HepG2 (cell line): ENCODE measurements around the gene FAM83D. TPM values are rescaled to one million over a fixed set of nuclear protein-coding genes. Genes with fewer than 3 reads are reported as not detected.

Experiments
- GATAD1 ChIP-seq: IDR thresholded peaks from 2 replicates; pipeline ENCODE4 v1.6.1; 2016; ENCODE audit warnings: missing genetic modification reagents, missing compliant biosample characterization
- IKZF1 ChIP-seq: fragments of 450-650 bp; IDR thresholded peaks from 2 replicates; pipeline ENCODE4 v1.7.1; 2016
- PCBP1 ChIP-seq: fragments of 200-400 bp; formaldehyde crosslinking; IDR thresholded peaks from 2 replicates; pipeline ENCODE4 v1.6.1; 2017; ENCODE audit warnings: mild to moderate bottlenecking, low read depth, low read length, borderline replicate concordance
- PITX1 ChIP-seq: sonication (generic); formaldehyde crosslinking; IDR thresholded peaks from 2 replicates; pipeline ENCODE4 v1.5.1; 2020; ENCODE audit warnings: mild to moderate bottlenecking, missing genetic modification reagents
- SMARCC2 ChIP-seq: fragments of 450-650 bp; IDR thresholded peaks from 2 replicates; pipeline ENCODE4 v1.6.1; 2017; ENCODE audit warnings: antibody characterized with exemption, mild to moderate bottlenecking
- ZNF207 ChIP-seq: fragments of 450-650 bp; IDR thresholded peaks from 2 replicates; pipeline ENCODE4 v1.6.1; 2016; ENCODE audit warnings: antibody characterized with exemption, borderline replicate concordance
- ZNF251 ChIP-seq: sonication (generic); formaldehyde crosslinking; IDR thresholded peaks from 2 replicates; pipeline ENCODE4 v1.9.0; 2021; ENCODE audit warnings: mild to moderate bottlenecking, missing genetic modification reagents
- ZNF383 ChIP-seq: sonication (generic); formaldehyde crosslinking; IDR thresholded peaks from 2 replicates; pipeline ENCODE4 v1.4.0; 2020; ENCODE audit warnings: missing genetic modification reagents, mild to moderate bottlenecking, borderline replicate concordance
- ZNF510 ChIP-seq: sonication (generic); formaldehyde crosslinking; IDR thresholded peaks from 2 replicates; pipeline ENCODE4 v1.4.0; 2020; ENCODE audit warnings: low read depth, mild to moderate bottlenecking, missing genetic modification reagents
- ZNF547 ChIP-seq: sonication (generic); formaldehyde crosslinking; IDR thresholded peaks from 2 replicates; pipeline ENCODE4 v1.5.1; 2020; ENCODE audit warnings: mild to moderate bottlenecking, missing genetic modification reagents
- ZNF772 ChIP-seq: sonication (generic); formaldehyde crosslinking; IDR thresholded peaks from 2 replicates; pipeline ENCODE4 v1.5.0; 2020; ENCODE audit warnings: mild to moderate bottlenecking, missing genetic modification reagents
- polyA plus RNA-seq, 8 experiments: library from polyadenylated mRNA; depleted of rRNA in 3 of 8; stranded (reverse) in 7 of 8; unstranded in 1 of 8; fragments of >200 nt; fragmentation: Illumina TruSeq in 4 of 8; extraction: Trizol in 4 of 8; gene quantifications; 2 replicates each; pipeline versions ENCODE4 v1.2.1 to v1.2.3, GENCODE V29; 2011 to 2016; ENCODE audit warnings: low read depth in 4 of 8, missing spikeins in 1 of 8, mixed read lengths in 1 of 8; ENCODE audit not compliant: insufficient read depth in 1 of 8
- total RNA-seq, 5 experiments: library from RNA; depleted of rRNA; stranded (reverse); fragments of >200 nt; fragmentation: Illumina TruSeq; extraction: Trizol; gene quantifications; 2 replicates each; pipeline ENCODE4 v1.2.3, GENCODE V29; 2016; ENCODE audit warnings: low read depth in 1 of 5
- TF ChIP-seq, protein P1 (sequence below): sonication (generic); formaldehyde crosslinking; IDR thresholded peaks from 2 replicates; pipeline ENCODE4 v1.5.0; 2020; ENCODE audit warnings: mild to moderate bottlenecking, missing genetic modification reagents
- TF ChIP-seq, protein P2 (sequence below): sonication (generic); formaldehyde crosslinking; IDR thresholded peaks from 2 replicates; pipeline ENCODE4 v1.5.0; 2020; ENCODE audit warnings: missing genetic modification reagents
- TF ChIP-seq, protein P3 (sequence below): sonication (generic); formaldehyde crosslinking; IDR thresholded peaks from 2 replicates; pipeline ENCODE4 v1.4.0; 2020; ENCODE audit warnings: missing genetic modification reagents
- TF ChIP-seq, protein P4 (sequence below): IDR thresholded peaks from 2 replicates; pipeline ENCODE4 v1.6.1; 2016; ENCODE audit warnings: low read depth, missing genetic modification reagents, missing compliant biosample characterization

The FAM83D gene
- total and polyA plus RNA-seq, 2 of the 13 experiments (the other 11 are each of a cell fraction or from before 2014, with no cell fraction given) = 51.4 to 64.0 TPM

DNA sequence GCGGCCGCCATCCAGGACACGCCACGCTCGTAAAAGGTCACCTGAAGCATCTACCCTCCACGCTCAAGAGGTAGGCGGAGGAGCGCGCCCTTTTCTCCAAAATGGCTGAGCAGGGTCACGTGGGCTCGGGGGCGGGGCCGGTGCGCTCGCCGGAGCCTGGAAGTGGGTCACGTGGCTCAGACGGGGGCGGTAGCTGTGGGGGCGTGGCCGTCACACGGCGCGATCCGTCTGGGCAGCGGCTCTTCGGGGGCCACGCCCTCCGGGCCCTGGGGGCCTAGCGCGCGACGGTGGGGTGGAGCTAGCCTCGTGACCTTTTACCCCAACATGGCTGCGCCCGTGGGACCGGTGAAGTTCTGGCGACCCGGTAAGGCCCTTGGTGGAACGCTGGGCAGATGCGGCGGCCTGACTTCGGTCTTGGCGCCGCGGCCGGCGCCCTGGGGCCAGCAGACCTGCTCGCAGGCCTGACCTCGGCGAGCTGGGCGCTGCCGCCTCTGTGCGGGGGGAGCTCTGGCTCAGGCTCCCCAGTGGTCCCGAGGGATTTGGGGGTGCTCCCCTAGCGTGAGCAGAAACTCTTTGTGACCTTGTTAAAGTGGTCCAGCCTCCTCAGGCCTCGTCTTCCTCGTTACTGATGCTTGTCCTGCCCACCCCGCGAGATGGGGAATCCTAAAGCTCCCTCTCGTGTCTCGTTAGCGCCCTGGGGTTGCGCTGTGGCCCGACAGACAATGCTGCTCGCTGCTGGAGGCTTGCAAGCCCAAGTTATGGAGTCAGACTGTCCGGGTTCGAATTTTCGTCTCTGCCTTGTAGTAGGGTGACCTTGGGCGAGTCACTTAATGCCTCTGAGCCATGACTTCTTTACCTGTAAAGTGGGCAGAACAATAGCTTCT, 36.1 kb downstream of the FAM83D start, which contains the start of gene DHX35 (continued):
- TF ChIP-seq, protein P1, sequence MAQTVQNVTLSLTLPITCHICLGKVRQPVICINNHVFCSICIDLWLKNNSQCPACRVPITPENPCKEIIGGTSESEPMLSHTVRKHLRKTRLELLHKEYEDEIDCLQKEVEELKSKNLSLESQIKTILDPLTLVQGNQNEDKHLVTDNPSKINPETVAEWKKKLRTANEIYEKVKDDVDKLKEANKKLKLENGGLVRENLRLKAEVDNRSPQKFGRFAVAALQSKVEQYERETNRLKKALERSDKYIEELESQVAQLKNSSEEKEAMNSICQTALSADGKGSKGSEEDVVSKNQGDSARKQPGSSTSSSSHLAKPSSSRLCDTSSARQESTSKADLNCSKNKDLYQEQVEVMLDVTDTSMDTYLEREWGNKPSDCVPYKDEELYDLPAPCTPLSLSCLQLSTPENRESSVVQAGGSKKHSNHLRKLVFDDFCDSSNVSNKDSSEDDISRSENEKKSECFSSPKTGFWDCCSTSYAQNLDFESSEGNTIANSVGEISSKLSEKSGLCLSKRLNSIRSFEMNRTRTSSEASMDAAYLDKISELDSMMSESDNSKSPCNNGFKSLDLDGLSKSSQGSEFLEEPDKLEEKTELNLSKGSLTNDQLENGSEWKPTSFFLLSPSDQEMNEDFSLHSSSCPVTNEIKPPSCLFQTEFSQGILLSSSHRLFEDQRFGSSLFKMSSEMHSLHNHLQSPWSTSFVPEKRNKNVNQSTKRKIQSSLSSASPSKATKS (CRISPR knock-in tag) = no peak
- TF ChIP-seq, protein P2, sequence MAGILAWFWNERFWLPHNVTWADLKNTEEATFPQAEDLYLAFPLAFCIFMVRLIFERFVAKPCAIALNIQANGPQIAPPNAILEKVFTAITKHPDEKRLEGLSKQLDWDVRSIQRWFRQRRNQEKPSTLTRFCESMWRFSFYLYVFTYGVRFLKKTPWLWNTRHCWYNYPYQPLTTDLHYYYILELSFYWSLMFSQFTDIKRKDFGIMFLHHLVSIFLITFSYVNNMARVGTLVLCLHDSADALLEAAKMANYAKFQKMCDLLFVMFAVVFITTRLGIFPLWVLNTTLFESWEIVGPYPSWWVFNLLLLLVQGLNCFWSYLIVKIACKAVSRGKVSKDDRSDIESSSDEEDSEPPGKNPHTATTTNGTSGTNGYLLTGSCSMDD = no peak
- TF ChIP-seq ZNF207 = 0 out of 2 replicates have a peak, but pooled peaks have one; percentile 74
- peak; percentile 97 for TF ChIP-seq ZNF547
- peak; percentile 97 for TF ChIP-seq GATAD1 (CRISPR knock-in tag)
- peak; percentile 99 for TF ChIP-seq ZNF772
- no peak for TF ChIP-seq ZNF251
- TF ChIP-seq IKZF1 = no peak
- no peak for TF ChIP-seq ZNF383
- TF ChIP-seq PCBP1 = no peak
- TF ChIP-seq ZNF510 = 0 out of 2 replicates have a peak, but pooled peaks have one; percentile 81
- TF ChIP-seq, protein P3, sequence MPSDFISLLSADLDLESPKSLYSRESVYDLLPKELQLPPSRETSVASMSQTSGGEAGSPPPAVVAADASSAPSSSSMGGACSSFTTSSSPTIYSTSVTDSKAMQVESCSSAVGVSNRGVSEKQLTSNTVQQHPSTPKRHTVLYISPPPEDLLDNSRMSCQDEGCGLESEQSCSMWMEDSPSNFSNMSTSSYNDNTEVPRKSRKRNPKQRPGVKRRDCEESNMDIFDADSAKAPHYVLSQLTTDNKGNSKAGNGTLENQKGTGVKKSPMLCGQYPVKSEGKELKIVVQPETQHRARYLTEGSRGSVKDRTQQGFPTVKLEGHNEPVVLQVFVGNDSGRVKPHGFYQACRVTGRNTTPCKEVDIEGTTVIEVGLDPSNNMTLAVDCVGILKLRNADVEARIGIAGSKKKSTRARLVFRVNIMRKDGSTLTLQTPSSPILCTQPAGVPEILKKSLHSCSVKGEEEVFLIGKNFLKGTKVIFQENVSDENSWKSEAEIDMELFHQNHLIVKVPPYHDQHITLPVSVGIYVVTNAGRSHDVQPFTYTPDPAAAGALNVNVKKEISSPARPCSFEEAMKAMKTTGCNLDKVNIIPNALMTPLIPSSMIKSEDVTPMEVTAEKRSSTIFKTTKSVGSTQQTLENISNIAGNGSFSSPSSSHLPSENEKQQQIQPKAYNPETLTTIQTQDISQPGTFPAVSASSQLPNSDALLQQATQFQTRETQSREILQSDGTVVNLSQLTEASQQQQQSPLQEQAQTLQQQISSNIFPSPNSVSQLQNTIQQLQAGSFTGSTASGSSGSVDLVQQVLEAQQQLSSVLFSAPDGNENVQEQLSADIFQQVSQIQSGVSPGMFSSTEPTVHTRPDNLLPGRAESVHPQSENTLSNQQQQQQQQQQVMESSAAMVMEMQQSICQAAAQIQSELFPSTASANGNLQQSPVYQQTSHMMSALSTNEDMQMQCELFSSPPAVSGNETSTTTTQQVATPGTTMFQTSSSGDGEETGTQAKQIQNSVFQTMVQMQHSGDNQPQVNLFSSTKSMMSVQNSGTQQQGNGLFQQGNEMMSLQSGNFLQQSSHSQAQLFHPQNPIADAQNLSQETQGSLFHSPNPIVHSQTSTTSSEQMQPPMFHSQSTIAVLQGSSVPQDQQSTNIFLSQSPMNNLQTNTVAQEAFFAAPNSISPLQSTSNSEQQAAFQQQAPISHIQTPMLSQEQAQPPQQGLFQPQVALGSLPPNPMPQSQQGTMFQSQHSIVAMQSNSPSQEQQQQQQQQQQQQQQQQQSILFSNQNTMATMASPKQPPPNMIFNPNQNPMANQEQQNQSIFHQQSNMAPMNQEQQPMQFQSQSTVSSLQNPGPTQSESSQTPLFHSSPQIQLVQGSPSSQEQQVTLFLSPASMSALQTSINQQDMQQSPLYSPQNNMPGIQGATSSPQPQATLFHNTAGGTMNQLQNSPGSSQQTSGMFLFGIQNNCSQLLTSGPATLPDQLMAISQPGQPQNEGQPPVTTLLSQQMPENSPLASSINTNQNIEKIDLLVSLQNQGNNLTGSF = peak; percentile 23; the same call in 1 of the 2 replicates
- TF ChIP-seq, protein P4, sequence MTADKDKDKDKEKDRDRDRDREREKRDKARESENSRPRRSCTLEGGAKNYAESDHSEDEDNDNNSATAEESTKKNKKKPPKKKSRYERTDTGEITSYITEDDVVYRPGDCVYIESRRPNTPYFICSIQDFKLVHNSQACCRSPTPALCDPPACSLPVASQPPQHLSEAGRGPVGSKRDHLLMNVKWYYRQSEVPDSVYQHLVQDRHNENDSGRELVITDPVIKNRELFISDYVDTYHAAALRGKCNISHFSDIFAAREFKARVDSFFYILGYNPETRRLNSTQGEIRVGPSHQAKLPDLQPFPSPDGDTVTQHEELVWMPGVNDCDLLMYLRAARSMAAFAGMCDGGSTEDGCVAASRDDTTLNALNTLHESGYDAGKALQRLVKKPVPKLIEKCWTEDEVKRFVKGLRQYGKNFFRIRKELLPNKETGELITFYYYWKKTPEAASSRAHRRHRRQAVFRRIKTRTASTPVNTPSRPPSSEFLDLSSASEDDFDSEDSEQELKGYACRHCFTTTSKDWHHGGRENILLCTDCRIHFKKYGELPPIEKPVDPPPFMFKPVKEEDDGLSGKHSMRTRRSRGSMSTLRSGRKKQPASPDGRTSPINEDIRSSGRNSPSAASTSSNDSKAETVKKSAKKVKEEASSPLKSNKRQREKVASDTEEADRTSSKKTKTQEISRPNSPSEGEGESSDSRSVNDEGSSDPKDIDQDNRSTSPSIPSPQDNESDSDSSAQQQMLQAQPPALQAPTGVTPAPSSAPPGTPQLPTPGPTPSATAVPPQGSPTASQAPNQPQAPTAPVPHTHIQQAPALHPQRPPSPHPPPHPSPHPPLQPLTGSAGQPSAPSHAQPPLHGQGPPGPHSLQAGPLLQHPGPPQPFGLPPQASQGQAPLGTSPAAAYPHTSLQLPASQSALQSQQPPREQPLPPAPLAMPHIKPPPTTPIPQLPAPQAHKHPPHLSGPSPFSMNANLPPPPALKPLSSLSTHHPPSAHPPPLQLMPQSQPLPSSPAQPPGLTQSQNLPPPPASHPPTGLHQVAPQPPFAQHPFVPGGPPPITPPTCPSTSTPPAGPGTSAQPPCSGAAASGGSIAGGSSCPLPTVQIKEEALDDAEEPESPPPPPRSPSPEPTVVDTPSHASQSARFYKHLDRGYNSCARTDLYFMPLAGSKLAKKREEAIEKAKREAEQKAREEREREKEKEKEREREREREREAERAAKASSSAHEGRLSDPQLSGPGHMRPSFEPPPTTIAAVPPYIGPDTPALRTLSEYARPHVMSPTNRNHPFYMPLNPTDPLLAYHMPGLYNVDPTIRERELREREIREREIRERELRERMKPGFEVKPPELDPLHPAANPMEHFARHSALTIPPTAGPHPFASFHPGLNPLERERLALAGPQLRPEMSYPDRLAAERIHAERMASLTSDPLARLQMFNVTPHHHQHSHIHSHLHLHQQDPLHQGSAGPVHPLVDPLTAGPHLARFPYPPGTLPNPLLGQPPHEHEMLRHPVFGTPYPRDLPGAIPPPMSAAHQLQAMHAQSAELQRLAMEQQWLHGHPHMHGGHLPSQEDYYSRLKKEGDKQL (CRISPR knock-in tag) = peak; percentile 14; the same call in 1 of the 2 replicates
- TF ChIP-seq SMARCC2 = no peak
- peak; percentile 16 for TF ChIP-seq PITX1
